Measurements from ENCODE around the gene SLC36A1.

SLC36A1 gene

DNA sequence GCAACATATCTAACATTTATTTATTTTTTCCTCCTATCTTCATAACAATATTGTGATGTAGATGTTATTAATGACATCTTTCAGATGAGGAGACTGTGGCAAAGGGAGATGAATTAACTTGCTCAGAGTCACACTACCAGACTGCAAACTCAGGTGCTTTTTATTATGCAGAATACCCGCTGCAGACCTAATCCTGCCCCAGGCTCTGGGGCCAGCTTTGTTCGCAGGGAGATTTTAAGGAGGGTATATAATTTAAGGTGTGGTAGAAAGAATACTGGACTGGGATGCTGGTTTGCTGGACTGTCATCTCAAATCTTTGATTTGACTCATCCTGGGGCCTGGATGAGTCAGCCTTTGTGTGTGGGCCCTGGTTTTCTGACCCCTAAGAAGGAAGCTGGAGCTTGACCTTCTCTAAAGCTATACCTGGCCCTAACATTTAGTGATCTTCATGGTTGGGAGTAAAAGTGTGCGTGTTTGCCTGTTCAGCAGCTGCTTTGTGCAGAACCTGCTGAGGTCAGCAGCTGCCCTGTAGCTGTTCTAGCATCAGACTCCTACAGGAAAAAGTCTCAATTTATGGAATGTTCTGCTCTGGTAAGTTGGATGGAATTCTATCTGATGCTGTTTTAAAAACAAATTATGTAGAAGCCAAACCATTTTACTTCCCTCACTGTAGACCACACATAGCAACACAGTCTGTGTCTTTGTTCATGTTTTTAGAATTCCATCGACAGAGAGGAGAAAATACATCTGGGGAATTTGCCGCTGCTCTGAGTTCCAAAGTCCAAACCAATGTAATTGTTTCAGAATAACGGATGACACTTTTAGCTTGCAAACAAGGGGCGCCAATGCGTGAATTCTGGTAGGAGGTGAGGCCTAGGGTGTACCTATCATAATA lies 4.5 kb downstream of the SLC36A1 start:
- no peak for DNase-seq (ENCODE audit: low read depth)

DNA sequence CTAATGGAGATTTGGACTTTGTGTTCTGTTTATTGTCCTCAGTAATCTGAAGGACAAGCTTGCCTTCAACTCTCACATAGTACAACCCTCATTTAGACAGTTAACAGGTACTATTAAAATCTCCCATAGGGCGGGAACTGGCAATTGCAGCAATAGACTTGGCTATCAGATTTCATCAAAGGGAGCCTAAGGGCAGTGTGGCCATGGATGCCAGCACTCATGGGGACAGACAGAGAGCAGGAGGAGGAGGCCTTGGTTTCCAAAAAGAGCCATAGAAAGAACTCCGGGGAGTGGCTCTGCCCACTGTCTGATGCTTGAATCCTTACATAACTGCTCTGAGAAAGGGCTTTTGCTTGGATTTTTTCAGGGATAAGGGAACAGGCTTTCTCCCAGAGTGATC lies 6.8 kb downstream of the SLC36A1 start:
- no peak for DNase-seq (ENCODE audit: low read depth)

DNA sequence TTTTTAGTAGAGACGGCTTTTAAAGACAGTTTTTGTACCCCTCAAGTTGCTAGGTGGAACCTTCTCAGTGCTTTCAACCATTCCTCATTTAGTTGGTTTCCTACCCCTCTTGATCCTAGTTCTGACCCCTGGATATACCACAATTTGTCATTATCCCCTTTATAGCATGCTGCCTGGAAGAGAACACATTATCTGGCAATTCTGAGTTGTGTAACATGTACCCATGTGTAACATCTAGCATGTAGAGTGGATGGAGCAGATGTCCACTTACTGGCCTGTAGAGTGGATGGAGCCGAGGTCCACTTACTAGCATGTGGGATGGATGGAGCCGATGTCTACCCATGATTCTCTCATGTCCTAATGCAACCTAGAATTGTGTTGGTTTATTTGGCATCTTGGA lies 7.5 kb downstream of the SLC36A1 start:
- DNase-seq (ENCODE audit: low read depth), result no peak

DNA sequence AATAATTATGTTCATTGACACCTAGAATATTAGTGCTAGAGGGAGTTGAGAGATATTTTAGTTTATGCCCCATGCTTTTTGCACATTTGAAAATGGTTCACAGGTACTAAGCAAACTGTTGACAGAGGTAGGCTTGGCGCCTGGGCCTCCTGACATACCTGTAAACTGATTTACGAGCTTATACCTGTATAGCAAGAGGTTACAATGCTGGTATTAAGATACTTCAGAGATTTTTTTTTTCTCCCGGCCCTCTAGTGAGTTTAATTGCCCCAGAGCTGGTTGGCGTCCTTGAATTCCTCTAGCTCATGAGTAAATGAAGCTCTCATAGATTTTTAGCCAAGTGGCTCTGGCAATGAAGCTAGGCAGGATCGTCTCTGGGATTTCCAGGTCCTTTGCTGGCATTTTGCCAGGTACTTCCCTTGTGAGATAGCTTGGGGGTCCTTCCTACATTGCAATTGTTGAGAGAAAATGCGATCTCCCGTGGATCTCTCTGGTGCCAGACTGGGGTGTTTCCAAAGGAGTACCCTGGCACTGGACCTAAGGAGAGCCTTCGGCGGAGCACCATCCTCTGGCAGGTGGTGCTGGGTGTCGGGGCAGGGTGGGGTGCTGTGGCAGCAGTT lies 9.0 kb downstream of the SLC36A1 start:
- no peak for DNase-seq (ENCODE audit: low read depth)

DNA sequence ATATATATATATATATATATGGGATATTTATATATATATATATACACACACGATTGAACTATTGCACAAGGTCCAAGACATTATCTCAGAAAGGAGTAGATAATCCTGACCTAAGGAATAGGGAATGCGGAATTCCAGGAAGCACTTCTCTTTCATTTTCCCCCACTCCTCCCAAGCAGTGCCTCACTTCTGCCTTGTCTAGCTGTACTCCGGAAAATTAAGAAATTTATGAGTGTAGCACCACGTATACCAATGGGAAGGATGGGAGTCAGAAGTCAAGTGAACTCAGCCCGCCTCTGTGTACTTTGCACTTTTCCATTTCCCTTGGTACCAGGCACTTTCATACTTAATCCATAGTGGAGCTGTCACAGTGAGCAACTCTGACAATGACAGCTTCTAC lies 10.9 kb downstream of the SLC36A1 start:
- DNase-seq (ENCODE audit: low read depth), result no peak

DNA sequence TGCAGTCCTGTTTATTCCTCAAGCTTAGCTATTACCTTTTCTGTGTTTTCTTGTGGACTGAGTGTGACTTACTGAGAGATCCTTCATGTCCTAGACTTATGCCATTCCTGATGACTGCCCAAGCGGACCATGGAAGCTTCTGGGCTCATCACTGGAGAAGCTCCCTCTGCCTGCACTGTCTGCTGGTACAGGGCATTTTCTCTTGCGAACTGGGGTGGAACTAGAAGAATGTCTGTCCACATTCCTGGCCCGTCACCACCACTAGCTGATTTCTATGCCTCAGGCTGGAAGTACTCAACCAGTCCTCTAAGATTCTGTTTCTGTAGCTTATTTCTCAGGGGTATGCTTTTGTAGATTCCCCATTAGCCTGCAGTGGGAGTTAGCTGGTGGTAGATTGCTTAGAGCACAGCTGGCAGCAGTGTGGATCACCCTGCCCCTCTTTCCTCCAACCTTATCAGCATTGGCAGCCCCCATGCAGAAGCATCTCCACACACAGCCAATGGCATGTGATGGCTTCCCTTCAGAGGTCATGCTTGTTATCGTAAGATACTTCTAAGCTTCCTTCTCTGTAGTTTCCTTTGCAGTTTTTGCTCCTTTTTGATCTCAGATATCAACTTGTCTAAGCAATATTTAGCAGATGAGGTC lies 12.4 kb downstream of the SLC36A1 start:
- no peak for DNase-seq (ENCODE audit: low read depth)

DNA sequence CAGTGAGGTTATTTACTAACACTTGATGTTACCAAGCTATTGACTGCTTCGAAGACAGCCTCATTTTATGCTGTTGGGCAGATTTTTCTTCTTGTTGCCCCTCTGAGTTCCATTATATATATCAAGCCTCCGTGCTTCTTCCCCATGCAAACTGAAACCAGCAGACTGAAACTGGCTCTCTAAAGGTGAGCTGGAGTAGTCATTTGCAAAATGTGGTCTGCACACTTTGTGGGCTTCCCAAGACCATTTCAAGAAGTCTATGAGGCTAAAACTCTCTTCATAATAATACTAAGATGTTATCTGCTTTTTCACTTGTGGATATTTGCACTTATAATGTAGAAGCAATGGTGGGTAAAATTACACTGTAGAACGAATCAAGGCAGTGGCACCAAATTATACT lies 13.9 kb downstream of the SLC36A1 start:
- DNase-seq (ENCODE audit: low read depth), result no peak

DNA sequence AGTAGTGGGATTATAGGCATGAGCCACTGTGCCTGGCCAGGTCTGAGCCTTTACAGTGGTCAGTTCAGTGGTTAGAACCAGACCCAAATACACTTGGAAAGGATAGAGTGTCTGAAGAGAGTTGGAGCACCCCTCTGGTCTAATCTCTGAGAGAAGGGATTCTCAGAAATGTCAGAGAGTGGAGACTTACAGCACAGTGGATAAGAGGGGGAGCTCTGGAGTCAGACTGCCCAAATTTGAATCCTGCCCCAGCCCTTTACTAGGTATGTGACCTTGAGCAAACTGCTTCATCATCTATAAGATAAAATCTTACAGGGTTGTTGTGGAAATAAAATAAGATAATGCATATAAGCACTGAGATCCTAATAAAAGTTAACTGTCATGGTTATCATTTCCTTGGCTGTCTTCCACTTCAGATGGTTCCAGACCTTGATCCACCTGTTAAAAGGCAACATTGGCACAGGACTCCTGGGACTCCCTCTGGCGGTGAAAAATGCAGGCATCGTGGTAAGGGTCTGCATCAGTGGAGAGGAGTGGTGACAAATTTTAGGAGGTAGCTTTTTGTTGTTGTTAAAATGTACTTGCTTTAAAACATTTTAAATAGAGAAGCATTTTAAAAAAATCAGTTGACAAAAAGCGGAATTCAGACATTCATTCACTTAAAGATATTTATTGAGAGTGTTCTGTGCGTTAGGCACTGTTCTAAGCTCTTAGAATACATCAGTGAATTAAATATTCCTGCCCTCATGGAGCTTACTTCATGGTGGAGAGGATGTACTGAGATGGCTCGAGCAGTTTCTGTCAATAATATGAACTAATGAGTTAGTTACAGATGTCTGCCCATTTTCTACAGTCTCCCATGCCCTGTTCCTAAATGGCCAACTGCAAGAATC lies 16.0 kb downstream of the SLC36A1 start:
- no peak for DNase-seq (ENCODE audit: low read depth)

DNA sequence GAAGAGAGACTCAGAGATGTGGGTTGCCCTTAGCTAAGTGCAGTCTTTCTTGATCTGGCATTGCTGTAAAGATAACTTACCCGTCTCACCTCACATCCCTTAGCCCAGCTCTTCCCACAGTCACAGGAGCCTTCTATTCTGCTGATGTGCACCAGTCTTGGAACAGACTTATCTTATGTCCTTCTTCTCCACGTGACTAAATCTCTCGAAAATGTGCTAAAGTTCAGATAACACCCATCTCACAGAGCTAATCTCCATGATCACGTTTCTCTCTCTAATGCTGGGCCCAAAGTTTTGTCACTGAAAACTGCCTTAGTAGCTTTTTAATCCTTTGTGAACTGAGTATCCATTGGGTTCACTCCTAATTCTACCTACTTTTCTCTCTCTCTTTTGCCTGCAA lies 16.7 kb downstream of the SLC36A1 start:
- DNase-seq (ENCODE audit: low read depth), result no peak

DNA sequence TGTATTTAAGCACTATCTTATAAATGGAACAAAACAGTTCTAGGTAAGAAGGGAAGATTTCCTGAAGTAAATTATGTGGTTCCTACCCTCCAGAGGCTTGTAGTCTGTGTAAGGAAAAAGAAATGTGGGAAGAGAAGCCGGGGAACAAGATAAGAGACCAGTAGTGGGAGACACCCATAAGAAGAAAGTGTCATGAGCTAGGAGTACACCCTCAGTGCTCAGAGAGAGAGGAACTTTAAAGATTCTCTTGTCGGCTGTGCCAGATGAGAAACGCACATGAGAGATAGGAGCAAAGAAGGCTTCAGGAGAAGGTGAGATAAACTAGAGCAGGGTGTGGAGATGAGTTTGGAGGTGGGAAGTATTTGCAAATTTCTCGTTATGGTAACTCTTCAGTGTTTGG lies 18.1 kb downstream of the SLC36A1 start:
- no peak for DNase-seq (ENCODE audit: low read depth)

DNA sequence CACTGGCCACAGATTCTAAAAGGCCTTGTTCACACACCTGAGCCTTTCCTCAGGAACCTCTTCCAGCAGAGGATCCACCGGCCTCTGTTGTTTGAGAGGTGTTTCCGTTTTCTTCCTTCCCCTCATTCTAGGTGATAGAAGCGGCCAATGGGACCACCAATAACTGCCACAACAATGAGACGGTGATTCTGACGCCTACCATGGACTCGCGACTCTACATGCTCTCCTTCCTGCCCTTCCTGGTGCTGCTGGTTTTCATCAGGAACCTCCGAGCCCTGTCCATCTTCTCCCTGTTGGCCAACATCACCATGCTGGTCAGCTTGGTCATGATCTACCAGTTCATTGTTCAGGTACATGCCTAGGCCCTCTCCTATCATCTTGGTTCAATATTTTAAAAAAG lies 20.2 kb downstream of the SLC36A1 start:
- DNase-seq (ENCODE audit: low read depth), result no peak

DNA sequence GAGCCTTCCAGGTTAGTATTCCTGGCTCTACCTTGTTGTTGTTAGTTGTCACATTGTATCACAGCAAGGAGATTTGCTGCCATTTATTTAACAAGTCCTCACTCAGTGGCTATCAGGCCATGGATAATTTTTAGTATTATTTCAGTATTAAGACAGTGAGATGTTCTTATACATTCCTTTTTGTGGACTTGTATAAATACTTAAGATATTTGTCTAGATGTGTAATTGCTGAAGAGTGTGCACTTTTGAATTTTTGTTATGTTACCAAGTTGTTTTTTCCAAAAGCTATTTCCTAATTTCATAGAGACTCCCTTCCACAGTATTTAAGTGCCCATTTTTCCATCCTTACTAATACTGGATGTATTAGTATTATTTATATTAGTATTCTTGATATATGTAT lies 22.0 kb downstream of the SLC36A1 start:
- no peak for DNase-seq (ENCODE audit: low read depth)

DNA sequence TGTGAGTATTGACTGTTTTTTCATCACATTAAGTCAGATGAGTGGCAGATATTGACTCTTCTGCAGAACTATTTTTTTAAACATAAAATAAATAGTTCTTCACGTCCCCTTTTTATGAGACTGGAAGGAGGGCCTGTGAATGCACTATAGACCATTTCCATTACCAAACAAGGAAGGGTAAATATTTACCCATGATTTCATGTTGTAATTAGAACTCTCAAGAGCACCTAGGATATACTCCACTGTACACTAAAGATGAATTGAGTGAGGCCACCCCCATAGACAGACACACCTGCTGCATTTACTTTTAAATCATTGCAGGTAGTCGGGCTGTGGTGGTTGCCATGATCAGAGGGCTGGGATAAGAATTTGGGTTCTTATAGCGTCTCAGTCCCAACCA lies 22.6 kb downstream of the SLC36A1 start:
- no peak for DNase-seq (ENCODE audit: low read depth)

DNA sequence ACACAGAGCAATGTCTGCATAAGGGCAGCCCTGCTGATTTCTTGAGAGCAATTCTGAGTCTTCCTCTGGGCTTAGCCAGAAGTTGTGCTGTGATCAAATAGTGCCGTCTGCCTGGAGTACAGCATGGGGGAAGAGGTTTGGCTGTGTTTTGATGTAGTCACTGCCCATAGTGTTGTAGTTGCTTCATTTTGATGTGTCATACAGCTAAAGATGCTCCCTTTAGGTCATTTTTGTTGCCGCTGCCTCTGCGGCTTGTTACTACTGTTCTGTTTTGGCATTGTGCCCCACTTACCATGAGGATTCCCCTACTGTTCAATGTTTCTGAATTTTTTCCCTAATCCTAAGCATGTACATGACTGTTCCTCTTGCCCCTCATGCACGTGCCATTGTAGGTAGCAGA lies 23.0 kb downstream of the SLC36A1 start:
- DNase-seq (ENCODE audit: low read depth), result peak; percentile 65

DNA sequence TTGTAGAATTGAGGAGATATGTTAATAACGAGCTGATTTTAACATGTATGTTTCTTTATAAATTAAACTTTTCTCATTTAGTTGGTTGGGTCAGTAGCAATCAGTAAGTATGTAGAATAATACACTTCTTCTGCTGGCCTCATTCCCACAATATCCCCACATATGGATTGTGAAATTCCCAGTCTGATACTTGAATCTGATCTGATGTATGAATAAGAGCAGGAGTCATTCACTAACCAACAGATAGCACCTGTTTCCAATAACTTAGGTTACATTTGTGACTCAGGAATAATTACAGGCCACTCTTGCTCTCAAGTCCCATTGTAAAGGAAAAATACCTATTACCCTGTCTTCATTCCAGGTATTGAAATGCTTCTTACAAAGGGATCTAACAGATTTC lies 23.9 kb downstream of the SLC36A1 start:
- DNase-seq (ENCODE audit: low read depth), result no peak

DNA sequence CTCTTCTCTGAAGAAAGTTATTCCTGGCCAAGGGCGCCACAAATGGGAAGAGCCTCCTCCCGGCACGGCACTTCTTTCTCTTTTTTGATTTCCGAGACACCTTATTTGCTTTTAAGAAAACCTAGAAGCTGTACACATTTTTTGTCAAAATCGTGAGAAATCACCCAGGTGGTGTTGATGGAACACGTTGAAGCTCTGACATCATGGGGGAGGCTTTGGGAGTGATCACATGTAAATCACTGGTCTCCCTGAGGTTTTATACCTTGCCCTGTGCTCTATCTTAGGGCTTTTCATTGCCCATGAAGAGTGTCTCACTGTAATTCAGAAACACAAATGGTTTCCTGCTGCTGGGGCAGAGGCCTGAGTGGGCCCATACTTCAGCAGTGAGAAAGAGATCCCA lies 27.4 kb downstream of the SLC36A1 start:
- no peak for DNase-seq (ENCODE audit: low read depth)

DNA sequence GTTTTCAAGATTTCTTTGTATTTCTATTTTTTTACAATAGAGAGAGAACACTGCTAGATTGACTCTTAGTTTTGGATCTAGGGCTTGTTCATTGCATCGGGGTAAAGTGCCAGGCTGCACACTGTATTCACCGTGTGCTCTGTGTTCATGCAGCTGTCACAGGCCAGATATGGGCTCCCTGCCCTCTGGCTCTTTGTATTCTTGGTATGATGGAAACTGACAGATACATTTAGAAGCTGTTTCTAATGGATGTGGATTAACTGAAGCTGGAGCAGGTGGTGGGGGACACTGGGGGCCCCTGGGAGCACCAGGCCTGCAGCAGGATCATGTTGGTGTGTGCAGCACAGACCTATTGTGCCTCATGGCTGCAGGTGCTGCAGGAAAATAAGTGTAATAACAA lies 28.0 kb downstream of the SLC36A1 start:
- no peak for DNase-seq (ENCODE audit: low read depth)

DNA sequence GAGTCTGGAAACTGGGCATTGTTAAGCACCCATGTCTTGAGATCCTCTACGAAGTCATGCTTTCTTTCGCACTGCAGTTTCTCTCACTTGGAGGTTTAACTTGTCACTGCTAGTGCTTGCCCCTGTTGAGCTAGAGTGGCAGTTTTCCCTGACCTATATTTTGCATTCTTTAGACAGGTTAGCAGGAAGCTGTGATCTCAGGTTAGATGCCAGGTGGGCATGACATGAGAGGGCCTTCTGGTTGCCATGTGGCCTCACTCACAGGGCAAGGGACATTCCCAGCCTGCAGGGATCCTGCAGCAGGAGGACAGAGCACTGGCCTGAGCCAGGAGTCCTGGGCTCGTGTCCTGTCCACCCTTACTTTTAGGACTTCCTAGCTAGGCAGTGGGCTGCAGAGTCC lies 28.6 kb downstream of the SLC36A1 start:
- DNase-seq (ENCODE audit: low read depth), result no peak

DNA sequence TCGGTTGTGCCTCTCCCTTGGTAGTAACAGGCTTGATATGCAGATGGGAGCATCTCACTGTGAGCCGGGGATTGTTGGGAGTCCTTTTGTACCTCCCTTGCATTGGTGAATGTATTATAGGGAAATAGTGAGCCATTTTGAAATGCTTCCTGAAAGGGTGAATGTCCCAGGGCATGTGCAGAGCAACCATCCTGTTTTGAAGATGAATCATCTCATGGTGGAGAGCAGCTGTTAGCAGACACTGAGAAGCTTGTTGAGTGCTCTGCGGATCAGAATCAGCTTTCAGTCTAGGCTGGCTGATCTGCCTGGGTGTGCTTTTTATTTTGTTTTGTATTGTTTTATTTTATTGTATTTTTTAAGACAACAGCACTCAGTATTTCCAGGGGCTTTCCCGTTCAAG lies 29.7 kb downstream of the SLC36A1 start:
- no peak for DNase-seq (ENCODE audit: low read depth)

DNA sequence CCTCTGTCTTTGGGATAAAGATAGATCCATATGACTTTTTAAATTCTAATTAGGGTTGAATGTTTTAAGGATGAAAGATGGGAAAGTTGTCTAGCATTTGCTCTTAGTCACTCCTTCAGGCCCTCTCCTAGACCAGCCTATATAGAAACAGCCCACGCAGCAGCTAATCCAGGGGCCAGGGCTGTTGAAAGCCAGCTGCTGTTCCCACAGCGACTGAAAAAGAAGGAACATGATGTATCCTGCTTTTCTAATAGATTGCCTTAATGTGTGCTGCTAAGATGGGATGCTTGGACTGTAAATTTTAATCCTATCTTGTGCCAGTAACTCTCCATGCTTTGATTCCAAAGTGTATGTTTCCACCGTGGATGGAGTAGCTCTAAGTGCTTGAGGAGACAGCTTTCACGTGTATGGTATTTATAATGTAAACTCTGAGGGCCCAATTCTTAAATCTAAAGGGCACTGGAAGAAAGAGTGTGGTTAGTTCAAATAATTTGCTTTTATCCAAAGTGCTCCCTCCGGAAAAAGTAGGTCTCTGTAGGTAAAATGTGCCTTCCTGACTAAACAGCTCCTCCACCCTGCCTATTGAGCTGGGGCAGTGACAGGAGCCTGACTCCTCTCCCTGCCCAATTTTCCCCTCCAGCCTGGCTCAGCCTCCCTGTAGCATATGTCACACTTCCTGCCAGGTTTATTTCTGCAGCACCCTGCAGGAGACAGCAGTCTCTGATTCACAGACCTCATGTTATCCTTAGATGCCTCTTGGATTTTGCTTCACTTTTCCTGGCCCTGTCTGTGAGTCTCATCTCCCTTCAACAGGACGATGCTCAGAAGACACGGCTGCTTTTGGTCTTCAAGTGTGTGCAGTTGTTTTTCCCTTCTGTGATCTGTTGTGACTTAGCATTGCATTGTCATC lies 33.2 kb downstream of the SLC36A1 start:
- no peak for DNase-seq (ENCODE audit: low read depth)

DNA sequence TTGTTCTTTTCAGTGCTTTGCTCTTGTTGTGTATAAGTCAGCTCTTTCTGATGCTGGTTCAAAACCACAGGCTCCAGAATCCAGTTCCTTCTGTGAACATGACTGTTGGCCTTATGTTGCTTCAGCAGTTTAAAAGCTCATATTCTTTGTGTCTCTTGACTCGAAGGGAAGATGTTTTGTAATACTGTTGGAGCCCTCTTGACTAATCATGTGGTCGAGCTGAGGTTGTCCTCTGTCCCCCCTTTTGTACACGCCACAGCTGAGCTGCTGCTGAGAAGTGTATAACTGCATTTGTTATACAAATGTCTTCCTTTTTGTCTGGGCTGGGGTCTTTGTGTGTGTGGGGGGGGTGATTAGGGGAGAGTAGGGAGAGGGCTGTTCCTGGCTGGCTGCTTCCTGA lies 35.8 kb downstream of the SLC36A1 start:
- DNase-seq (ENCODE audit: low read depth), result no peak

Measured in HS-5 (cell line).